SW480 (cell line): Measurements from ENCODE around the gene ALLC.
A peak's percentile ranks its signal among the peaks of the same experiment; 100 is the strongest.

Experiments used
- DNase-seq: peaks from one replicate; pipeline ENCODE4 v3.0.0-alpha.2; 2016; ENCODE audit warnings: low spot score

ALLC gene

DNA sequence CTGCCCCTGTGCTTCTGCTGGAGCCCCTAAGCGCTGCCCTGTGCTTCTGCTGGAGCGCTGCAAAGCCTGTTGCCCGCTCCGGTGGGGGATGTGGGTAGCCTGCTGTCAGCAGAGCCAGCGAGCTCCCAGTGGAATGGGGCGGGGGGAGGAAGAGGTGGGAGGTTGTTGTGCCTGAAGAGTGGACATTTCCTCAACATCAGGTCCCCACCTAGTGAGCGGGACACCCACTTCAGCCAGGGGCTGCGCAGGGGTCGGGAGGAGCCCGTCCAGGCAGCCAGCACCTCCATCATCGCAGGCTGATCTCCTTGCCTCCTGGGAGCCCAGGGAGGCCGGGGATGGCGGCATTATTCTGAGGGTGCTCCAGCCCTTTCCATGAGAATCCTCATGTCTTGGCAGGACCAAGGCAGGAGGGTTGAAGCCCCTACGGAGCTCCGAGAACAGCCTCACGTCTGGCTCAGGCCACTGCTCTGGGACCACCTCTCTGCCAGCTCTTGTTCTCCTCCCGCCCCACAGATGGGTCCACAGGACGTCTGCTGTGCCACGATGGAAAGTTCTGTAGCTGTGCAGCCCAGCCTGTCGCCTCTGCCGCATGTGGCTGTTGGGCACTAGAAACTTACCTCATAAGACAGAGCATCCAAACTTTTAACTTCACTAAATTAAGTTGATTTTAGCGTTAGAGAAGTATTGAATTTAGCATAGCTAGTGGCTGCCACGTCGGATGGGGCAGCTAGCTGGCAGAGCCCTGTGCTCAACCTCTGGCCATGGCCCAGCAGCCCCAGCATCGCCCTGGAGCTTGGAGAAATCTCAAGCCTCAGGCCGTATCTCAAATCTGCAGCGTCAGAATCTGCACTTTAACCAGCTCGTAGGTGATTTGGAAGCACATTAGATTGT, 1.9 kb upstream of the ALLC start:
- DNase-seq: no peak

DNA sequence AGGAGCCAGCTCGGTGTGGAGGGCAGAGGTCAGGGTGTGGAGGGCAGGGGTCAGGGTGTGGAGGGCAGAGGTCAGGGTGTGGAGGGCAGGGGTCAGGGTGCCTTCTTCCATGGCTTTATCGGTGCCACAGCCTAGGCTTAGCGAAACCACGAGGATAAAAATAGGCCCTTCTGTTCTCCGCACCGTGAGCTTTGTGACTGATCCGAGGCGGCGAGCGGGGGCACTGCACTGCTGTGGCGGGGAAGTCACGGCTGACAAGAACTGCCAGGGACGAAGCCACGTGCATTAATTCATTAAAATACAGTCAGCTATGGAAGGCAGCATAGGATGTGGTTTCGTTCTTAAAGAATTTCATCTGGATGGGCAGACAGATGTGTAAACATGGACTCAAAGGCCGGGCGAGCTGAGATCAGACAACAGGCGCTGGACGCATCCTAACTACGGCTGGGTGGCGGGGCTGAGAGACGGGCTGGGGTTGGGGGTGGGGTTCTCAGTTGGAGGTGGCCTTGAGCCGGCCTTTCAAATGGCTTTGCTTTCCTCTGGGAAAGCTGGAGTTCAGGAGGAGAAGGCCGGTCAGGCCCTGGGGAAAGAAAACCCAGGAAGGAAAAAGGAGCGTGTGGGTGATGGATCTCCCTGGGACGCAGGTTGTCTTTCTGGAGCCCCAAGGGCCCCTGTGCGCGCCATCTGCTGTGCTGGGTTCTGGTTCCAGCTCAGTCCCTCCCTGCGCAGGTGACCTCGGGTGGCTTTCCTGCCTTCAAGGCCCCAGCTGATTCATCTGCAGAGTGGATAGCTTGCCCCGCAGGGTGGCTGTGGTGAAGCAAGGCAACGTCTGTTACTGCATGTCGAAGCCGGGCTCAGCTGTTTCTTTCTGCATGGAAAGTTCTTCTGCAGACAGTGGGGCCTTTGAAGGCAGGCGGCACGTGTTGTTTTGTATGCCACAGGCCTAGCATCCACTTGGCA, 958 bp upstream of the ALLC start:
- peak; percentile 22 for DNase-seq

DNA sequence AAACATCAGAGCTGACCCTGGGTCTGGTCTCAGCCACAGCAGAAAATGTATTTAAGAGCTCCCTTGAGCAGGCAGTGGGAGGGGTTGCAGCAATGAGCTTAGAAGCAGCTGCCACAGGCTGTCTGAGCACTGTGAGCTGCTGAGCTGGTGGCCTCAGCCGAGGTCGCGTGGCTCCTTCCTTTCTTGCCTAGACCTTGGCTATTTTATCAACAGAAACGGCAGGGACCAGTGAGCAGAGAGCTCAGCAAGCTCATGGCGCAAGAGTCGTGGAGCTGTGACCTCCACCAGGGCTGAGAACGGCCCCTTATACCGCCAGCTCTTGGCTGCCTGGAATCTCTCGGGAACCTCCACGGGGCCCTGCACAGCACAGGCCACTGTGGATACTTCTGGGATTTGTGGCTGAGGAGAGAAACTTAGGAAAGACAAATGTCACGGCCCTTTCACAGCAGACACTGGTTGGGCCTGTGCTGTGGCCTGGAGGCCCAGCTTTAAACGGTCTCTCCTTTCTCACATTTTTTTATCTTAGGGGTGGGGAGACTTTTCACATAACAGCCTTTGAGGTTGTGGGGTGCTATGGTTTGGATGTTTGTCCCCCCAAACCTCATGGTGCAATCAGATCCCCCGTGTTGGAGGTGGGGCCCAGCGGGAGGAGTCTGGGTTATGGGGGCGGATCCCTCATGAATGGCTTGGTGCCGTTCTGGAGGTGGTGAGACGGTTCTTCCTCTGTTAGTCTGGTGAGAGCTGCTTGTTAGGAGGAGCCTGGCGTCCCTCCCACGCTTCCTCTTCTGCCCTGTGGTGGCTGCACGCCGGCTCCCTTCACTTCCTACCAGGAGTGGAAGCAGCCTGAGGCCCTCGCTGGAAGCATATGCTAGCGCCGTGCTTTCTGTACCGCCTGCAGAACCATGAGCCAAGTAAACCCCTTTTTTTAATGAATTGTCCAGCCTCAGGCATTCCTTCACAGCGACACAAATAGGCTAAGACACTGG, 1.7 kb downstream of the ALLC start:
- DNase-seq: no peak

DNA sequence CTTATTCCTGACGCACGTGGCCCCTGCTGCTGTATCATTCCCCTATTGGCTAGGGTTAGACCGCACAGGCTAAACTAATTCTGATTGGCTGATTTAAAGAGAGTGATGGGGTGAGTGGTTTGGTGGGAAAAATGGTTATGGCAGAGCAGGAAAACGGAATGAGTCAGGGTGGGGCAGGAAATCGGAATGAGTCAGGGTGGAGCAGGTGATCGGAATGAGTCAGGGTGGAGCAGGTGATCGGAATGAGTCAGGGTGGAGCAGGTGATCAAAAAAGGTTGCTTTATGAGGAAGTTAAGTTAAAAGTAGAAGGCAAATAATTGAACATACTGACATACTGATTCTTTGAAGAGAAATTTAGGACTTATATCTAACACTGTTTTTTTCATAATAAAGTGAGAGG, 2.6 kb downstream of the ALLC start:
- DNase-seq: peak; percentile 83

DNA sequence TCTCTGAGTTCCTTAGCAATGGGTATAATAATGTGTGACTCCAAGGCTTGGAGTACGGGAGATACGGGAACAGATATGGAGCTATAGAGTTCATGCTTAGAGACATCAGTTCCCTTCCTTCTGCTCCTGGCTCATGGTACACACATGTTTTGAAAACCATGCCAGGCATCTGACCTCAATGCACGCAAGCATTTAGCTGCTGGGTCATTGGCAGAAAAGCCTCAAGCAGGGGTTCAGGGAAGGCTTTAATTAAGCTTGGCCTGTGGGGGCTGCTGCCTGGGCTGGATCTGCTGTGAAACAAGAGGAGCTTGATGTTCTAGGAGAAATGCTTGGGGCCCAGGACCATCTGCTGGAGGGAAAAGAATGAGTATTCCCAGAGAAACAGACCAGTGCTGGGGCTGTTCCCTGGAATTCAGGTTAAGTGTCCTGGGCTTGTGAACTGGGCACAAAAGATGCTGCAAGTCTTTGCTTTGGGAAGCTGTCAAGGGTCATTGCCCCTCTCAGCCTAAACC, 3.2 kb downstream of the ALLC start:
- DNase-seq: peak; percentile 29

DNA sequence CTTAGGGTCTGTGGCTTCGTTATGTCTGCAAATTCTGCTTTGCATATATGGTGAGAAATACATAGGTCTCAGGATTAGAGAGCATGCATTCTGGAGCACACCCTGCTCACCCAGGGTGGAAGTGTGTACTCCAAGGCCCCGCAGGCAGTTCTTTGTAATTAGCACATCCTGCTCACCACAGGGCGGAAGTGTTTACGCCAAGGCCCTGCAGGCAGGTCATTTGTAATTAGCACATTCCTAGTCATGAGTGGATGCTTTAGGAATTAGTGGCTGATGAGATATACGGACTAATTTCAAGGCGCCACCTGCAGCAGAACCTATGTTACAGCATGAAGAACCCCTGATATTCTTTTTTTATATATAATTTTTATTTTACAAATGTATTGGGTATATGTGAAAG, 4.2 kb downstream of the ALLC start:
- peak; percentile 93 for DNase-seq

- DNase-seq: no peak
Measured at GRCh38 chr2:3664118-3664517, 6.1 kb downstream of the ALLC start.

GRCh38 chr2:3664925-3665324, 6.9 kb downstream of the ALLC start:
- no peak for DNase-seq

DNA sequence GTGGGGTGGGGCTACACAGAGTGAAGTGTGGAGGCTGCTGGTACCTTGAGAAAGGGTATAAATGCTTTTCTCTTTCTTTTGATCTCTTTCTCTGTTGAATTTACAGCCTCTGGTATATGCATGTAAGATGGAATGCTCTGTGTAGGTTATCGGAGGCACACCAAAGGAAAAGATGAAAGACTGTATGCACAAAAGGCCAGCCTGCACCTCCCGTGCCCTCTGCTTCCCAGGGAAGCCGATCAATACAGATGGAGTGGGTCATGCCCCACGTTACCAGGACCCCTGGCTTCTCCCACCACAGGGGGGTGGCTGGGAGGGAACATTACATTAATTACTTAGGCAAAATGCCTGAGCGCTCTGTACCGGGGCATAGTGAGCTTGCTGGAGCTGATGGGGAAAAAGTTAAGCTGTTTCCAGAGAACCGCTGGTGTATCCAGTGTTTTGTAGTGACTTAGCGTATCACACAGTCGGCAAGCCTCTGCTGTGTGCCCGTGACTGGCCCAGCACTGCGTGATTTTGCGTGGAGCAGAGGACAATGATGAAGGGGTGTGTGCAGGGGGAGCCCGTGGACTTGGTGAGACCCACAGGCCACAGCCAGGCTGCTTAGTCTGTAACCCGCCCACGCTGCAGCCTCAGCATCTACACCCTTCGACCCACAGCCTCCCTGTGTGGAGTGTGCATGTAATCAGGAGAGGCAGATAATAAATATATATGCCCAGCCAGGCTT, 8.0 kb downstream of the ALLC start:
- no peak for DNase-seq

DNA sequence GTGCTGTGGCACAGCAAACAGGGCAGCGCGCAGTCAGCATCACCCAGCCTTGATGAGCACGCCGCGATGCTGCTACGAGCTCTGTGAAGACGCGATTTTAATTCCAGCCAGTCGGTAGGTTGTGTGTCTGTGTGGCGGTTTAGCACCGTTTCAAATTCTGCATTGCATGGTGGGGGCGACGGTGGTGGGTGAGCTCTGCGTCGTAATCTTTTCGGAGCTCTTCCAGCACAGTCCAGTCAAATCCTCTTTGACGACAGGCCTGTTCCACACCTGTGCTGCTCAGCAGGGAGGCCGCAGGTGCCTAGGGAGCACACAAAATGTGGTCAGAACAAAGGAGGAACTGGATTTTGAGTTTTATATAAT, 8.6 kb downstream of the ALLC start:
- no peak for DNase-seq

DNA sequence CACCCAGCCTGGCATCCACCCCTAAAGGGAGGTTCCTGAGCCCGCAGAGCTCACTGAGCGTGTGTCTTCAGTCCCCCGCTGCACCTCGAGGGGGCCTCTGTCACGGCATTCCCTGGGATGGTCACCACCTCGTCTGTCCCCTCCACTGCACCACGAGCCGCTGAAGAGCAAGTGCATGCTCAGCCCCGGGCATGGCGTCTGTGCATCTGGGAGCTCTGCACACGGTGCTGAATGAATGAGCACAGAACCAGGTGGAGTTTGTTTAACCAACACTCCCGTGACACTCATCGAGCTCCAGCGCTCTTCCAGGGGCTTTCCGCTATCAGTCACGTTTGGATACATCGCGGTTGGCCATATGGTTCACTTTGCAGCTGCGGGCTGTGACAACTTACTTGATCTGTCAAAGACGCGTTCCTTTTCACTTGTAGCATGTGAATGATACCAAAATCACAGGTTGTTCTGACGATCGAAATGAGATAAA, 9.2 kb downstream of the ALLC start:
- no peak for DNase-seq

GRCh38 chr2:3669656-3670055, 11.7 kb downstream of the ALLC start:
- DNase-seq: no peak

DNA sequence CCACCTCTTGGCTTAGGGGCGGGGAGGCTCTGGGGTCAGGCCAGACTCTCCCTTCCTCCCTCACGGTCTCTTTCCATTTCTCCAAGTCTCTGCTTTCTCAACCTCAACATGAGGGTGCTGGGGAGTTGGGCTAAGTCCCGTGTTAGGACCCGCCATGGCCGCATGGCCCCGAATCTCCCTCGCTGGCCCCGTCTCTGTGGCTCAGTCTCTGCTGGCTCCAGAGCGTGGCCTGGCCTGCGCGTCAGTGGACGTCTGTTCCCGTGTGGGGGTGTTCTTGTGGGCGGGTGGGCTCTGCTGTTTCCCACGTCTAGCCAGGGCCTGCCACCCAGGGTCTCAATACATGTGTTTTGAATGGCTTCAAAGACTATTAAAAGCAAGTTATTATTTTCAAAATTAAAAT, 12.4 kb downstream of the ALLC start:
- DNase-seq: no peak

- no peak for DNase-seq
Measured at GRCh38 chr2:3670941-3671340, 12.9 kb downstream of the ALLC start.

DNA sequence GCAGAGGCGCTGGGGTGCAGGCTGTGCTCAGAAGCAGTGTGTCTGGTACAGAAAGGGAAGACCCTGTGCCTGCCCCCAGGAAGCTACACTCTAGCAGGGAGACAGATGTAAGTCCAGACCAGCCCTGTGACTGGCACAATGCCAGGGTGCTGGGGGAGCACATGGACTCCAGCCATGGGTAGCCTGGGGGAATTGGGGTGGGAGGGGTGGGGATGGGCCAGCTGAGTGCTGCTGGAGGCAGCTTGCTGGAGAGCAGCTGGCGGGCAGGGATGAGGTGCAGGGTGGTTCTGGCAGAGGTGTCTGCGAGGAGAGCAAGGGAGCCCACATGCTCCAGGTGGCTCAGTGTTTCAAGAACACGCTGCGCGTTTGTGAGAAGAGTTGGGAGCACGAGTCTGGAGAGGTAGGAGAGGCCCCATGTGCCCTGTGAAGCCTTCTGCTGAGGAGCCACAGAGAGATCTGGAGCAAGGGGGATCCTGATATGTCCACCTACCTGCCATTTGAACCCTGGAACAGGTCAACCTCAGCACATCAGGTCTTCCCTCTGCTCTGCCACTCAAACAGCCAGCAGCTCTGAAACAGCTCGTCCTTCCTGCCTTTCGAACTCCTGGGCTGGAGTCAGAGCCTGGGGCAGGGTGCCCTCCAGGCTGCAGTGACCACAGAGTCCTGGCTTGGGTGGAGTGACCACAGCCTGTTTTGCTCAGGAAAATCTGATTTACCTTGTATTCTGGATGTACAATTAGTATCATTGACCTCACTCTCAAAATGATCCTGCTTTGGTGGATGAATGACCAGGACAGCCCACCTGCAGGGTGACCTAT, 15.1 kb downstream of the ALLC start:
- no peak for DNase-seq

GRCh38 chr2:3674066-3674845, 16.3 kb downstream of the ALLC start:
- DNase-seq: no peak

DNA sequence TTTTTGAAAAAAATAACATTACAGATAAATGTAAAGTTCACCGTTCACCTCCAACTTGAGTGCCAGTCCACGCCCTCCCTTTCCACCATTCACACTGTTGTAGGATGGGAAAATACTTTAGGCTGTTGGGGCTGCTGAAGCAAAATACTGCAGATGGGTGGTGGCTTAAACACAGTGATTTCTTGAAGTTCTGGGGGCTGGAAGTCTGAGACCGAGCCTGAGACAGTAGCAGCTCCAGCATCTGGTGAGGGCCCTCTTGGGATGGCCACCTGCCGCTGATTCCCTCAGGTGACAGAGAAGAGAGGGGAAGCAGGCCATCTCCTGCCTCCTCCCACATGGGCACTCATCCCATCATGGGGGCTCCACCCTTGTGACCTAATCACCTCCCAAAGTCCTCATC, 17.7 kb downstream of the ALLC start:
- no peak for DNase-seq

DNA sequence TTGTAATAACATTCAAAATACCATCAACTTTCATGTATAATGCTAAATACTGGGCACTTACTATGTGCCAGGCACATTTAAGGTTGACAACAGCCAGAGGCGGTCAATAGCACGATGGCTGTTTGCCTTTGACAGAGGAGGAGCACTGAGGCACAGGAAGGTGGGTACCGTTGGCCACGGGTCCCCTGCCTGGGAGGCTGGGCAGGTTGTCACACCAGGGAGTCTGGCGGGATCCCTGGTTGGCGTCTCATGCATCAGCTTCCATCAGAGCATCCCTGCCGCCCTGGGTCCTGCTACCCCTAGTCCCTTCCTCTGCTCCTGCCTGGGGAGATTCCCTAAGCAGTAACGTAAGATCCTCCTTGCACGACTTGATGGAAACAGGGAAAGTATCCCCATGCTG, 19.4 kb downstream of the ALLC start:
- DNase-seq: no peak

DNA sequence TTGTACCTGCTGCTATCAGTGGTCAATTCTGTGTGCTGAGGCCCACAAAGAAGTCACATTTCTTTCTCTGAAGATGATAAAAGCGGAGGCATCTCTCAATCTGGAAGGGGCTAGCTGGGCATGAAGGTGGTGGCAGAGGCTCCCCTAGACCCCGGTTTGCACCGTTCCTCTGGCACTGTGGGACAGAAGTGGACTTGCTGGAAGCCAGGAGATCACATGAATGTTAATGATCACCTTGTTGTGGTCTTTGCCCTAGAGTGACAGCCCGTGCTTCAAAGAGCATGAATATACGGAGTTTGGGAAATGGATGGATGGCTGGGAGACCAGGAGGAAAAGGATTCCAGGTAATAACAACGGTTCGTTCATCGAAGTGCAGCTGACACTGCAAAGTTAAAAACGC, 20.2 kb downstream of the ALLC start:
- DNase-seq: no peak
